ENCODE results near the gene OXSR1. TPM values are rescaled to one million over a fixed set of nuclear protein-coding genes. Genes with fewer than 3 reads are reported as not detected.

Gene OXSR1
- polyA plus RNA-seq (2013), result 29.0 TPM

GRCh38 chr3:38164952-38165721, at the start of gene OXSR1:
TSS of gene OXSR1 (plus strand) at chr3:38165537. CDS start at chr3:38165877, 340 bp downstream.
- H3K9me3 ChIP-seq (ENCODE audit: control extremely low read depth in 1 of 5, control insufficient read depth in 4 of 5, insufficient read depth in 2 of 5, low read depth in 1 of 5, low read length in 4 of 5), result no peaks in the 10 kb centered on the region

GRCh38 chr3:38115645-38116427, 49.5 kb upstream of the OXSR1 start:
- POLR2A ChIA-PET, result no interaction called here

More at GRCh38 chr3:38164952-38165721, at the start of gene OXSR1:
- POLR2A ChIA-PET, result interaction anchor here (1.4 to 2.1 kb wide), 3 partner anchors 12 to 28 kb away, joined by 6 to 17 read pairs (median 9); partner anchors contain the start of genes ACAA1 and MYD88
- CTCF ChIA-PET, result interaction anchor here (1.0 to 4.4 kb wide), 9 partner anchors 9 to 48 kb away, joined by 3 to 27 read pairs (median 4); partner anchors contain the start of genes ACAA1 and MYD88
- Histone ChIP-seq H3K27me3 (replicated peaks in 2 of 5; ENCODE audit: control insufficient read depth in 4 of 5, insufficient read depth in 5 of 5, low read length in 4 of 5) (no peaks in the 10 kb centered on the region), H3K27ac (ENCODE audit: insufficient read depth in 1 of 2, low read depth in 1 of 2, low read length in 2 of 2, poor library complexity in 1 of 2, severe bottlenecking in 2 of 2) (peak within 1 kb of the TSS; percentile 99 to 100), H3K4me1 (ENCODE audit: control extremely low read depth in 1 of 4, control insufficient read depth in 4 of 4, insufficient read depth in 4 of 4, low read length in 3 of 4) (peaks cover 9 to 24% (median 20%) of the 10 kb centered on the region in 4 experiments), H3K4me3 (ENCODE audit: control insufficient read depth in 1 of 7, extremely low read depth in 1 of 7, insufficient read depth in 4 of 7, low read depth in 2 of 7, low read length in 6 of 7) (peak within 1 kb of the TSS; percentile 71 to 91 (median 83)), H3K36me3 (ENCODE audit: control insufficient read depth in 4 of 4, insufficient read depth in 4 of 4, low read length in 3 of 4) (no peaks in the 10 kb centered on the region)
- DNase-seq, result peak; percentile 100
- WGBS (ENCODE audit: insufficient coverage), result 0% methylated on average over 40 of the region's 57 CpGs

GRCh38 chr3:38116471-38117162, 48.7 kb upstream of the OXSR1 start:
- Histone ChIP-seq H3K36me3 (ENCODE audit: control insufficient read depth in 4 of 4, insufficient read depth in 4 of 4, low read length in 3 of 4) (peaks cover 0 to 31% (median 14%) of the 10 kb centered on the region in 4 experiments), H3K9me3 (ENCODE audit: control extremely low read depth in 1 of 5, control insufficient read depth in 4 of 5, insufficient read depth in 2 of 5, low read depth in 1 of 5, low read length in 4 of 5) (no peaks in the 10 kb centered on the region), H3K27ac (ENCODE audit: insufficient read depth in 1 of 2, low read depth in 1 of 2, low read length in 2 of 2, poor library complexity in 1 of 2, severe bottlenecking in 2 of 2) (no peak overlapping the region), H3K4me1 (ENCODE audit: control extremely low read depth in 1 of 4, control insufficient read depth in 4 of 4, insufficient read depth in 4 of 4, low read length in 3 of 4) (peaks cover 0 to 17% (median 7%) of the 10 kb centered on the region in 4 experiments), H3K4me3 (ENCODE audit: control insufficient read depth in 1 of 7, extremely low read depth in 1 of 7, insufficient read depth in 4 of 7, low read depth in 2 of 7, low read length in 6 of 7) (no peak overlapping the region), H3K27me3 (replicated peaks in 2 of 5; ENCODE audit: control insufficient read depth in 4 of 5, insufficient read depth in 5 of 5, low read length in 4 of 5) (no peaks in the 10 kb centered on the region)
- DNase-seq, result no peak
- CTCF ChIA-PET, result interaction anchor here (0.7 to 8.2 kb wide), 16 partner anchors 8 to 367 kb away, joined by 3 to 54 read pairs (median 4); partner anchors contain the start of genes OXSR1 and XYLB
- POLR2A ChIA-PET, result no interaction called here
- WGBS (ENCODE audit: insufficient coverage), result 98% methylated on average over 11 of the region's 12 CpGs

More at GRCh38 chr3:38115645-38116427, 49.5 kb upstream of the OXSR1 start:
- Histone ChIP-seq H3K4me3 (ENCODE audit: control insufficient read depth in 1 of 7, extremely low read depth in 1 of 7, insufficient read depth in 4 of 7, low read depth in 2 of 7, low read length in 6 of 7) (no peak overlapping the region), H3K27me3 (replicated peaks in 2 of 5; ENCODE audit: control insufficient read depth in 4 of 5, insufficient read depth in 5 of 5, low read length in 4 of 5) (no peaks in the 10 kb centered on the region), H3K36me3 (ENCODE audit: control insufficient read depth in 4 of 4, insufficient read depth in 4 of 4, low read length in 3 of 4) (peaks cover 0 to 23% (median 10%) of the 10 kb centered on the region in 4 experiments), H3K9me3 (ENCODE audit: control extremely low read depth in 1 of 5, control insufficient read depth in 4 of 5, insufficient read depth in 2 of 5, low read depth in 1 of 5, low read length in 4 of 5) (no peaks in the 10 kb centered on the region), H3K27ac (ENCODE audit: insufficient read depth in 1 of 2, low read depth in 1 of 2, low read length in 2 of 2, poor library complexity in 1 of 2, severe bottlenecking in 2 of 2) (no peak overlapping the region), H3K4me1 (ENCODE audit: control extremely low read depth in 1 of 4, control insufficient read depth in 4 of 4, insufficient read depth in 4 of 4, low read length in 3 of 4) (peaks cover 0 to 23% (median 10%) of the 10 kb centered on the region in 4 experiments)
- WGBS (ENCODE audit: insufficient coverage), result 58% methylated on average over 7 of the region's 9 CpGs
- DNase-seq, result no peak
- CTCF ChIA-PET, result interaction anchor here (0.7 to 8.2 kb wide), 9 partner anchors 12 to 365 kb away, joined by 3 to 54 read pairs (median 4); partner anchors contain the start of genes OXSR1 and XYLB

GRCh38 chr3:38117163-38117716, 48.1 kb upstream of the OXSR1 start:
- peaks cover 0 to 37% (median 17%) of the 10 kb centered on the region in 4 experiments for H3K36me3 ChIP-seq (ENCODE audit: control insufficient read depth in 4 of 4, insufficient read depth in 4 of 4, low read length in 3 of 4)
- no peak overlapping the region for H3K4me3 ChIP-seq (ENCODE audit: control insufficient read depth in 1 of 7, extremely low read depth in 1 of 7, insufficient read depth in 4 of 7, low read depth in 2 of 7, low read length in 6 of 7)
- no peak for DNase-seq
- H3K4me1 ChIP-seq (ENCODE audit: control extremely low read depth in 1 of 4, control insufficient read depth in 4 of 4, insufficient read depth in 4 of 4, low read length in 3 of 4), result peaks cover 0 to 11% (median 5%) of the 10 kb centered on the region in 4 experiments
- no peaks in the 10 kb centered on the region for H3K27me3 ChIP-seq (replicated peaks in 2 of 5; ENCODE audit: control insufficient read depth in 4 of 5, insufficient read depth in 5 of 5, low read length in 4 of 5)
- 97% methylated on average over 8 of the region's 10 CpGs for WGBS (ENCODE audit: insufficient coverage)
- ChIA-PET POLR2A (no interaction called here), CTCF (interaction anchor here (0.9 to 8.2 kb wide), 13 partner anchors 8 to 366 kb away, joined by 3 to 54 read pairs (median 6); partner anchors contain the start of genes OXSR1 and XYLB)
- no peaks in the 10 kb centered on the region for H3K9me3 ChIP-seq (ENCODE audit: control extremely low read depth in 1 of 5, control insufficient read depth in 4 of 5, insufficient read depth in 2 of 5, low read depth in 1 of 5, low read length in 4 of 5)
- H3K27ac ChIP-seq (ENCODE audit: insufficient read depth in 1 of 2, low read depth in 1 of 2, low read length in 2 of 2, poor library complexity in 1 of 2, severe bottlenecking in 2 of 2), result no peak overlapping the region

DNA sequence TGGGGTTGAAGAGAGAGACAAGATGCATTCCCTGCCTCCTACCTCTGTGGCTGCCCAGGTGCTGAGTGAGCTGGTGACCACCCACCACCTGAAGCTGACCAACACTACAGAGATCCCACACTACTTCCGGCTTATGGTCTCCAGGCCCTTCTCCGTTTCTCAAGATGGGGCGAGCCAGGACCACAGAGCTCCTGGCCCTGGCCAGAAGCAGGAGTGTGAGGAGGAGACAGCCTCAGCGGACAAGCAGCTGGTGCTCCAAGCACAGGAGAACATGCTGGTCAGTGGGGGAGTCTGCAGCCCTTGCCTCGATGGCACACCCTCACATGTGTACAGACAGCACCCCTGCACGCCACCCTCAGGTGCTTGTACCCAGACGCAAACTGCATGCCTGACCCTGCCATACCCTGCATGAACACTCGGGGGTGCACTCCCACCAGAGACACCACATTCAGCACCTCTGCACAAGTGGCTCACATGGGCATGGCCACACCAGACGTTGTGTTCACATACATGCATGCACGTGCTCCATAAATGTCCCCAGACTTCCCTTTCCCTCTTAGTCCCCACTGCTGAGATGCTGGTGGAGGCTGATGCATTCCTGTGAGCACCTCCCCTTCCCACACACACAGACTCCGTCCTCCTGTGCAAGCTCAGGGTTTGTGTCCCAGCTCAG, 47.5 kb upstream of the OXSR1 start:
- CTCF ChIA-PET, result interaction anchor here (0.9 to 8.2 kb wide), 13 partner anchors 9 to 366 kb away, joined by 3 to 54 read pairs (median 6); partner anchors contain the start of genes OXSR1 and XYLB
- Histone ChIP-seq H3K36me3 (ENCODE audit: control insufficient read depth in 4 of 4, insufficient read depth in 4 of 4, low read length in 3 of 4) (peaks cover 2 to 44% (median 23%) of the 10 kb centered on the region in 4 experiments), H3K4me3 (ENCODE audit: control insufficient read depth in 1 of 7, extremely low read depth in 1 of 7, insufficient read depth in 4 of 7, low read depth in 2 of 7, low read length in 6 of 7) (no peak overlapping the region), H3K9me3 (ENCODE audit: control extremely low read depth in 1 of 5, control insufficient read depth in 4 of 5, insufficient read depth in 2 of 5, low read depth in 1 of 5, low read length in 4 of 5) (no peaks in the 10 kb centered on the region), H3K27me3 (replicated peaks in 2 of 5; ENCODE audit: control insufficient read depth in 4 of 5, insufficient read depth in 5 of 5, low read length in 4 of 5) (no peaks in the 10 kb centered on the region), H3K4me1 (ENCODE audit: control extremely low read depth in 1 of 4, control insufficient read depth in 4 of 4, insufficient read depth in 4 of 4, low read length in 3 of 4) (peaks cover 0 to 11% (median 5%) of the 10 kb centered on the region in 4 experiments), H3K27ac (ENCODE audit: insufficient read depth in 1 of 2, low read depth in 1 of 2, low read length in 2 of 2, poor library complexity in 1 of 2, severe bottlenecking in 2 of 2) (no peak overlapping the region)
- POLR2A ChIA-PET, result no interaction called here
- DNase-seq, result peak; percentile 69 to 85 (median 84)
- WGBS (ENCODE audit: insufficient coverage), result 71% methylated on average over 9 of the region's 11 CpGs
